Spleen (tissue), 11 donors: ENCODE measurements around the gene TAS2R40. TPM values are rescaled to one million over a fixed set of nuclear protein-coding genes. Genes with fewer than 3 reads are reported as not detected.

Source experiments
- DNase-seq: peaks from one replicate; pipeline ENCODE4 v3.0.0-alpha.2; 2020
- H3K27ac ChIP-seq, 8 donors: fragments of 200-600 bp; sonication (generic) in 7 of 8; 1 replicate in 4 of 8; 2 replicates in 4 of 8; pipeline versions ENCODE4 v1.5.0 to v1.8.0; 2016 to 2021; ENCODE audit warnings: inconsistent platforms in 4 of 8, mild to moderate bottlenecking in 4 of 8, moderate library complexity in 1 of 8
- H3K27me3 ChIP-seq, 7 donors: fragments of 200-600 bp; sonication (generic) in 6 of 7; replicated peaks in 1 of 7; 1 replicate in 4 of 7; 2 replicates in 3 of 7; pipeline versions ENCODE4 v1.5.0 to v1.8.0; 2016 to 2021; ENCODE audit warnings: inconsistent platforms in 3 of 7, mild to moderate bottlenecking in 1 of 7
- H3K36me3 ChIP-seq, 6 donors: fragments of 200-600 bp; sonication (generic) in 5 of 6; 1 replicate in 4 of 6; 2 replicates in 2 of 6; pipeline versions ENCODE4 v1.5.0 to v1.8.0; 2016 to 2021; ENCODE audit warnings: inconsistent platforms in 2 of 6
- H3K4me1 ChIP-seq, 6 donors: fragments of 200-600 bp; sonication (generic) in 5 of 6; 1 replicate in 3 of 6; 2 replicates in 3 of 6; pipeline versions ENCODE4 v1.5.0 to v1.8.0; 2016 to 2021; ENCODE audit warnings: inconsistent platforms in 3 of 6
- H3K4me3 ChIP-seq, 8 donors: fragments of 200-600 bp; sonication (generic) in 7 of 8; 1 replicate in 4 of 8; 2 replicates in 4 of 8; pipeline versions ENCODE4 v1.5.0 to v1.8.0; 2016 to 2021; ENCODE audit warnings: inconsistent platforms in 4 of 8, mild to moderate bottlenecking in 4 of 8, moderate library complexity in 2 of 8
- H3K9me3 ChIP-seq, 8 donors: fragments of 200-600 bp; sonication (generic) in 7 of 8; 1 replicate in 4 of 8; 2 replicates in 4 of 8; pipeline versions ENCODE4 v1.5.0 to v1.8.0; 2016 to 2021; ENCODE audit warnings: inconsistent platforms in 4 of 8
- CTCF ChIP-seq, 11 experiments: fragments of 200-600 bp in 7 of 11; fragments of 450-650 bp in 4 of 11; sonication (generic) in 4 of 11; IDR thresholded peaks in 8 of 11; conservative IDR thresholded peaks in 3 of 11; 1 replicate in 7 of 11; 2 replicates in 4 of 11; pipeline versions ENCODE4 v1.4.0 to v1.8.0; 2016 to 2021; ENCODE audit warnings: antibody characterized with exemption in 11 of 11, inconsistent platforms in 4 of 11, mild to moderate bottlenecking in 1 of 11
- POLR2A ChIP-seq, 3 donors: fragments of 450-650 bp; IDR thresholded peaks; one replicate each; pipeline ENCODE4 v1.5.1; 2017; ENCODE audit warnings: antibody characterized with exemption in 3 of 3, mild to moderate bottlenecking in 1 of 3
- POLR2AphosphoS5 ChIP-seq, 3 donors: sonication (generic); formaldehyde crosslinking; IDR thresholded peaks; one replicate each; pipeline ENCODE4 v1.5.1; 2017; ENCODE audit warnings: antibody characterized with exemption in 3 of 3
- WGBS, 5 donors: extraction: QIAGEN DNeasy Blood & Tissue Kit in 3 of 5; methylation state at CpG; one replicate each; pipeline versions ENCODE4 v1.1.5 to v1.1.7; 2013 to 2018; 5-methylcytosine and 5-hydroxymethylcytosine counted together
- intact Hi-C: fragments of 100-400 bp; cut with DNase I; formaldehyde crosslinking; loops from one replicate; pipeline ENCODE4 v1.15.0; 2023; ENCODE audit warnings: low total_unique reads
- polyA plus RNA-seq, 3 donors: library from polyadenylated mRNA; stranded (reverse); fragments of 200-250 nt; gene quantifications; one replicate each; pipeline ENCODE4 v1.2.1, GENCODE V29; 2013
- total RNA-seq, 7 donors: library from RNA; depleted of rRNA in 3 of 7; stranded (reverse); fragments of >200 nt in 3 of 7; fragmentation: NEBNext Ultra II Directional in 4 of 7; extraction: Animal tissue kit (Norgen Biotek cat#: 25700) in 4 of 7; gene quantifications; one replicate each; pipeline versions ENCODE4 v1.1.0 to v1.2.1, GENCODE V29; 2016 to 2021
- donor health status: healthy with polysubstance abuse.
- donor health status: DM: no; HTN: no; CAD: no; lungs with moderate emphysema.
- donor health status: DM: no; HTN: no; CAD: no.
- donor health status: Bipolar disorder and iron deficiency.
- donor health status: healthy.
- donor health status: DM: no; HTN: no; CAD: no.
- donor health status: DM: yes; HTN: yes; CAD: no.

The TAS2R40 gene
- total and polyA plus RNA-seq, 10 donors = not detected

GRCh38 chr7:143242306-143242705 lies 20.5 kb downstream of the TAS2R40 start:
- Histone ChIP-seq H3K36me3 (no peaks in the 10 kb centered on the region), H3K9me3 (peaks cover 0 to 6% (median 4%) of the 10 kb centered on the region in 8 donors), H3K4me1 (peaks cover 0 to 55% (median 28%) of the 10 kb centered on the region in 6 donors), H3K27ac (no peak overlapping the region), H3K27me3 (peaks cover 0 to 5% (median 0%) of the 10 kb centered on the region in 7 donors), H3K4me3 (no peak overlapping the region)
- intact Hi-C loops = loop anchor here (5.0 kb wide), 1 partner anchor 60 kb away; no protein-coding TSS in a partner anchor
- no peak for TF ChIP-seq POLR2A (IDR thresholded peaks at IDR 0.05)
- TF ChIP-seq POLR2AphosphoS5 (IDR thresholded peaks at IDR 0.05) = no peak
- TF ChIP-seq CTCF (IDR thresholded peaks at IDR 0.05 in 8 of 11, conservative IDR thresholded peaks at IDR 0.05 in 3 of 11) = no peak
- WGBS, 5 donors = 76 to 86% (median 80%) methylated on average over 11 of the region's 11 CpGs
- no peak for DNase-seq

DNA sequence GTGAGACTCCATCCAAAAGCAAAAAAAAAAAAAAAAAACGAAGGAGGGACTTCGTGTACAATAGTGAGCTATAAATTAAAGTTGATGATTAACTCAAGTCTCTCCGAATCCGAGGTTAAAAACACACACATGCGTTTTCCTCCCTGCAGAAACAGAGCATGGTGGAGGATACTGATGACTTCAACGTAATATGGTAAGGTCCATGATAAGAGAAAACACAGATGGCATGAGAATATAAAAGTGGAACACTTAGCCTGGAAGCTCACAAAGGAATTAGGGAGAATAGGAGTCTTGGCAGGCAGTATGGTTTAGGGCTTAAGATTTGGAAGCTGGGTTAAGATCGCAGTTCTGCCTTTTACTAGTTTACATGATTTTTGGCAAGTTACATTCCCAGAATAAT lies 21.3 kb downstream of the TAS2R40 start:
- H3K4me3 ChIP-seq = no peak overlapping the region
- no peak overlapping the region for H3K27ac ChIP-seq
- no peak for TF ChIP-seq CTCF (IDR thresholded peaks at IDR 0.05 in 8 of 11, conservative IDR thresholded peaks at IDR 0.05 in 3 of 11)
- no peak for TF ChIP-seq POLR2AphosphoS5 (IDR thresholded peaks at IDR 0.05)
- TF ChIP-seq POLR2A (IDR thresholded peaks at IDR 0.05) = no peak
- H3K36me3 ChIP-seq = no peaks in the 10 kb centered on the region
- H3K27me3 ChIP-seq = no peaks in the 10 kb centered on the region
- no peaks in the 10 kb centered on the region for H3K9me3 ChIP-seq
- no peak for DNase-seq
- peaks cover 0 to 49% (median 29%) of the 10 kb centered on the region in 6 donors for H3K4me1 ChIP-seq
- intact Hi-C loops = loop anchor here (5.0 kb wide), 1 partner anchor 59 kb away; no protein-coding TSS in a partner anchor
- 75 to 90% (median 85%) methylated on average over 7 of the region's 7 CpGs for WGBS, 5 donors

DNA sequence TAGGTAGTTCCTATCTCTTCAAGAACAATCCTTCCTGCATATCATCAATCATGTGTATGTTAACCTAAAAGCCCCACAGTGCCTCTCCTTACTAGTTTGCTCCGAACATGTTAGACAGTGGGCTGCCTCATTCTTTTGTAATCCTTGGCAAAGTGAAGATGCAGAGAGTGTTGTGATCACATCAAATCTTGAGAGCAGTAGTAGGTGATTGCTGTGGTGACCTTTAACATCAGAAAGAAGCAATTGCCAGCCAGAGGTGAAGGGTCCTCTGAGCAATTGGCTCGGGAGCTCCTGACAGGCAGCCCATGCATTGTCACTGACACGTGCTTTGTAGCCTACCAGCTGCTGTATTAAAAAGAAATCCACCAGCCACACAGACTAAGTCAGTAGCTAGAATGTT lies 21.8 kb downstream of the TAS2R40 start:
- H3K4me1 ChIP-seq = peaks cover 0 to 50% (median 29%) of the 10 kb centered on the region in 6 donors
- WGBS, 5 donors = 71 to 86% (median 80%) methylated on average over 3 of the region's 3 CpGs

More for the DNA sequence above, 21.8 kb downstream of the TAS2R40 start:
- DNase-seq = no peak
- no peaks in the 10 kb centered on the region for H3K36me3 ChIP-seq
- no peaks in the 10 kb centered on the region for H3K27me3 ChIP-seq
- intact Hi-C loops = loop anchor here (5.0 kb wide), 1 partner anchor 59 kb away; no protein-coding TSS in a partner anchor
- no peaks in the 10 kb centered on the region for H3K9me3 ChIP-seq
- no peak overlapping the region for H3K27ac ChIP-seq
- TF ChIP-seq POLR2AphosphoS5 (IDR thresholded peaks at IDR 0.05) (no peak), POLR2A (IDR thresholded peaks at IDR 0.05) (no peak), CTCF (IDR thresholded peaks at IDR 0.05 in 8 of 11, conservative IDR thresholded peaks at IDR 0.05 in 3 of 11) (no peak)
- no peak overlapping the region for H3K4me3 ChIP-seq
